SH-SY5Y (cell line): ENCODE results near the gene LIMA1.

ENCODE experiments used
- GATA2 ChIP-seq: IDR thresholded peaks from 2 replicates; pipeline ENCODE4 v1.6.1; 2011; ENCODE audit warnings: mild to moderate bottlenecking, low read depth, low read length
- GATA3 ChIP-seq: IDR thresholded peaks from 2 replicates; pipeline ENCODE4 v1.6.1; 2011; ENCODE audit warnings: low read depth, mild to moderate bottlenecking, low read length, moderate library complexity

GRCh38 chr12:50256761-50257160 is 26.6 kb downstream of the LIMA1 start:
- TF ChIP-seq GATA3: no peak
- no peak for TF ChIP-seq GATA2
